ENCODE results near the gene GAD1.

Gene GAD1

DNA sequence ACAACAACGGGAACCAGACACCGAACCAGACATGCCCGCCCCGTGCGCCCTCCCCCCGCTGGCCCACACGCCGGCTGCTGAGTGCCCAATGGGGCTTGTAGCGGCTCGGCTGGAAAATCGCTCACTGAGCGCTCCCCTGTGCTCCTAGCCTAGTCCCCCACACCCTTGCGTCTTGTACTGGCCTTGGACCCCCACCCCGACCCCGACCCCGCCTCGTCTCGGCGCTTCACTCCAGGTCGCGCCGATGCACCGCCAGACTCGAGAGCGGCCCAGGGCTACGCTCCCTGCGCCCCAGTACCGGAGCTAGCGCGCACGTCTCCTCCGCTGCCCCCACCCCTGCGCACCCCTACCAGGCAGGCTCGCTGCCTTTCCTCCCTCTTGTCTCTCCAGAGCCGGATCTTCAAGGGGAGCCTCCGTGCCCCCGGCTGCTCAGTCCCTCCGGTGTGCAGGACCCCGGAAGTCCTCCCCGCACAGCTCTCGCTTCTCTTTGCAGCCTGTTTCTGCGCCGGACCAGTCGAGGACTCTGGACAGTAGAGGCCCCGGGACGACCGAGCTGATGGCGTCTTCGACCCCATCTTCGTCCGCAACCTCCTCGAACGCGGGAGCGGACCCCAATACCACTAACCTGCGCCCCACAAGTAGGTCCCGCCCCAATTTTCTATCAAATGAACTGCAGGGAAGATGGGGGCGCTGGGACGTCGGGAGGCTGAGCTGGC, 1.5 kb downstream of the GAD1 start:
- DNase-seq (ENCODE audit: low spot score): no peak

DNA sequence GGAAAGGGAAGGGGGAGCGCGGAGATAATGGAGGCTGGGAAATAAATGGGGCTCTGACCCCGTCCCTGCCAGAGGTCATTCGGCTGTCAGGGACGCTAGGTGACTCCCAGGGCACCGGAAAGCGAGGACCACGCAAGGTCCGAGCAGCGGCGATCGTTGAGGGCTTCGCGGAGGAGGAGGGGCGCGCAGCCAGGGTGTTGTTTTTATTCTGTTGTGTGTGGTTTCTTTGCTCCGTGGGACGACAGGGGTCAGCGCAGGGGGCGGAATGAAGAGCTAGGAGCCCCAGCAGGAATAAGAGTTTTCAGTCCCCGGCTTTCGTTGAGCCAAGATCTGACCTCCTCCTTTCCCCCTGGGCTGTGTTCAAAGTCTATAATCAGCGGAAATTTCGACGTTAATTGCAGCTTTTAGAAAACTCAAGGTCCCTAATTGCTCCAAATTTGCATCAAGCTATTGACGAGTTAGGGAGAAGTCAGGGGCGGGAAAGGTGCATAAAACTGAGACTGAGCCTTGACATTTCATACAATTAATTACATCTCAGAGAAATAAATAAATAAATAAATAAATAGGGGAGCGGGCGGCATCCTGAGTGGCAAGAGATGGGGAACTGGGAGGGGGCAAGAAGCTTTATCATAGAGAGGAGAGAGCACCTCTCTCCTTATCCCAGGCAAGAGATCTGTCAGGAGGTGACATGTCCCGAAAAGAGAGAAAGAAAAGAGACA, 2.2 kb downstream of the GAD1 start:
- DNase-seq (ENCODE audit: low spot score): no peak

- no peak for DNase-seq (ENCODE audit: low spot score)
These were observed 3.3 kb downstream of the GAD1 start for GRCh38 chr2:170819680-170820664.

GRCh38 chr2:170820757-170821530, 4.3 kb downstream of the GAD1 start:
- no peak for DNase-seq (ENCODE audit: low spot score)

GRCh38 chr2:170821531-170822289, 5.0 kb downstream of the GAD1 start:
- peak; percentile 17 for DNase-seq (ENCODE audit: low spot score)

GRCh38 chr2:170822290-170823087, 5.8 kb downstream of the GAD1 start:
- peak; percentile 28 for DNase-seq (ENCODE audit: low spot score)

DNA sequence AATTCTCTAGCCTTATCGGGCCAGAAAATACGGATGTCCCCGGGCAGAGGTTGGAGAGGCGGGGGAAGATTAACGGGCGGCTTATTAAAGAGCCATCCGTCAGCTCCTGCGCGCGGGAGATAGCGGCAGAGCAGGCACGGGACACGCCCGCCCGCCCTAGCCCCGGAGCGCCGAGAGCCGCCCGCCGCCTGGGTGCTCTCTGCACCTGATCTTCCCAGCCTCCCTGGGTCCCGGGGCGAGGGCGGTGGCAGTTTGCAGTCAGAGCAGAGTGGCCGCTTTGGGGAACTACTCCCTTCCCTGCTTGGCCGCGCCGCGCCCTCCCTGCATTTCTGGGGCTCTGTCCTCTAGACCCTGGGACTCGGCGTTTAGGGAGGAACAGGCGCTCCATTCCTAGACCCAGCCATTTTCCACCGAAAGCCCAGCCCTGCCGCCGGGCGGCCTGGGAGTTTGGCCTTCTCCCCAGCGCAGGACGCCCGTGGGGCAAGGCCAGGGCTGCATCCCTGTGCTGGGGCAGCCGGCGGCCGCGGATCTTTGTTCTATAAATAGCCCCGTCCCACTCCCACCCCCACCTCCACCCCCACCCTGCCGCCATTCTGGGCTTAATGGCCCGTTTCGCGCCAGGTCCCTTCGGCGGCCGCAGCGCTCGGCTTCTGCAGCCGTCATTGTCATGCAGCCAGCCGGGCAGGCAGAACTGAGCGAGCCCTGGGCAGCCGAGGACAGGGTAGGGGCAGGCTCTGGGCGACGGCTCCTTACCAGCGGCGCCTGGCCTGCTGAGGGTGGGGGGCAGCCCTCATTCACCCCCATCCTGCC, 6.6 kb downstream of the GAD1 start:
- DNase-seq (ENCODE audit: low spot score): peak; percentile 23

- no peak for DNase-seq (ENCODE audit: low spot score)
These were observed 7.2 kb downstream of the GAD1 start for GRCh38 chr2:170823898-170824215.

DNA sequence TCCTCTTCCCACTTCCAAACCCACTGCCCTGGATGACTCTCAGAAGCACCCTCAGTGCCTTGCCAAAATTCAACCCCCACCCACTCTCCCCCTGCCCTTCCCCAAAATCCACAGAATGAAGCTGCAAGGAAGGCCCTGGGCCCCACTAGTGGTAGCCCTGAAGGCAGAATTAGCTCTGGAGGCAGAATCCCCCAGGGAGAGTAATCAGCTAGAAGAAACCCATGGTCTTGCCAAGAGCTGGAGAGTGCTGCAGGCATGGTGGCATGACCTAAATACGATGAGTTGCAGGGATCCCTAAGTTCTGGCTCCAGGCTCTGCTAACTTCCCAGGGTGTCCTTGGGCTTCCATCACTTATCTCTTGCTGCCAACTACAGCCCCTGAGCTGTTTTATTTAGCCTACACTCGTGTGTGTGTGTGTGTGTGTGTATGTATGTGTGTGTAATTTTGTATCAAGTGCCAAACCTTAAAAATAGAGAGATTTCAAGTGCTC, 7.9 kb downstream of the GAD1 start:
- DNase-seq (ENCODE audit: low spot score): no peak

- no peak for DNase-seq (ENCODE audit: low spot score)
These were observed 11.3 kb downstream of the GAD1 start for GRCh38 chr2:170827841-170828532.

DNA sequence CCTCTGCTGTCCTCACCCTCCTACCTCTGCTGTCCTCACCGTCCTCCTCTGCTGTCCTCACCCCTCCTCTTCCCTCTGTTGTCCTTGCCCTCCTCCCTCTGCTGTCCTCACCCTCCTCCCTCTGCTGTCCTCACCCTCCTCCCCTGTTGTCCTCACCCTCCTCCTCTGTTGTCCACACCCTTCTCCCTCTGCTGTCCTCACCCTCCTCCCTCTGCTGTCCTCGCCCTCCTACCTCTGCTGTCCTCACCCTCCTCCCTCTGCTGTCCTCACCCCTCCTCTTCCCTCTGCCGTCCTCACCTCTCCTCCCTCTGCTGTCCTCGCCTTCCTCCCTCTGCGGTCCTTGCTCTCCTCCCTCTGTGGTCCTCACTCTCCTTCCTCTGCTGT, 11.8 kb downstream of the GAD1 start:
- no peak for DNase-seq (ENCODE audit: low spot score)

DNA sequence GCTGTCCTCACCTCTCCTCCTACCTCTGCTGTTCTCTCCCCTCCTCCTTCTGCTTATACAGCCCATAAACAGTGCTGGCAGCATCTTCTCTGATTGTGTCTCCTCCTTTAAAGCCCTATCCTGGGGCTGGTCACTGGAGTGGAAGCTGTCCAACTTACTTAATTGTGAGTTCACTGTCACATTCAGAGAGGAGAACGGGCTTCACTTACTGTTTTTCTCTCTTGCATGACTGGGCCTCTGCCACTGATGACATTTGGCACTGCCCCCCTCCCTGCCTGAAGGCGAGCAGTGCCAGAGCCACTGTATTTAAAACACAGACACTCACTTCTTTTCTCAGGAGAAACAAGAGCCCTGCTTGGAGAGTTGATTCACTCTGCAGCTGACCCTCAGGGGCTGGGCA, 12.3 kb downstream of the GAD1 start:
- DNase-seq (ENCODE audit: low spot score): no peak

DNA sequence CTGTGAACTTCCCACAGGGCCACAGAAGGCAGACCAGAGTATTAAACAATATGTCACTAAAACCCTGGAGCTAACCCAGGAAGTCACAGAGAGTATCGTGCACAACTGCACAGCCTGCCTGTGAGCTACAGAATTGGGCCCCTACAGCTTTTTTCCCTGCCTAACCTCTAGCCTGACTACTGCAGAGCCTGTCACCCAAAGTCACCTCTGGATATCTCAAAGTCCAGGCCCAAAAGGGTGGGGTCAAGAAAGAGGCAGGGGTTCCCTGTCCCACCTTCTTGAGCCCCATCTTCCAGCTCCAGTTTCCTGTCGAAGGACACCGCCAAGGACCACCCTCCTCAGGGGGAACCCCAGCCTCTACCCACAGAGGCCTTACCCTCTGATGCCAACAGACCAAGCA, 13.5 kb downstream of the GAD1 start:
- no peak for DNase-seq (ENCODE audit: low spot score)

GRCh38 chr2:170831115-170831514, 14.4 kb downstream of the GAD1 start:
- no peak for DNase-seq (ENCODE audit: low spot score)

GRCh38 chr2:170836027-170836426, 19.3 kb downstream of the GAD1 start:
- no peak for DNase-seq (ENCODE audit: low spot score)

DNA sequence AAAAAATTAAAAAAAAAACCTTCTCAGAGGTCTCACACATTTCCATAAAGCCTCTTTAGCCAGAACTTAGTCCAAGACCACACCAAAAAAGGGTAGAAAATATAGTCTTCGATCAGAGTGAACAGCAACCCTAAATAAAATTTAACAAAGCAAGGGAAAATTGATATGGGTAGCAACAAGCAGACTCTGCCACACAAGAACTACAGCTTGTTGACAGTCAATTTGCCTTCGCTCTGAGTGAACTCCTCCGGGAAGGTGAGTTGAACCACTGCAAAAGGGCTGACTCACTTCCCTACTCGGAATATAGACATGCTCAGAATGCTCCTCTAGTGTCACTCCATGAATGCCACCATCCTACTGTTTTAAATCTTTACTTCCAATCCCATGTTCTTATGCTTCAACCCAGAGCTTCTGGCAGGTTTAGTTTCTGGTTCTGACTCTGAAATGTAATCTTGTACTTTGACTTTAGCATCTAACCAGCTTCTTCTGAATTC, 24.1 kb downstream of the GAD1 start:
- DNase-seq (ENCODE audit: low spot score): no peak

DNA sequence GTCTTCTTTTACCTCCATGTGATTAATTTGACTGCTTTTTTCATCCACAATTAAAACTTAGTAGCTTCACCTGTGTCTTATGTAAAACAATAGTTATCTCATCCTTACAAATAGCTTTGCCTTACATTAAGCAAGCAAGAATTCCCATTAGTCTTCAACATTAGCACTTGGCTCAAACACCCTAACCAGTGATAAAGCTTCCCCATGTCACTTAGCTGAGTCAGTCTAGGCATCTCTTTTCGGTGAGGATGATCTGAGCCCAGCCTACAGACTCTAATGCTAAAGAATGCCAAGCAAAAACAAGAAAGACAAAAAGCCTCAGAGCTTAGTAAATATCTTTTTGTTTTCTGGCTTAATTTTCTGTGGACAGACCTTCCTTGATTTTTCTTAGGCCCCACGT, 26.1 kb downstream of the GAD1 start:
- DNase-seq (ENCODE audit: low spot score): no peak

GRCh38 chr2:170843656-170844055, 27.0 kb downstream of the GAD1 start:
- peak; percentile 32 for DNase-seq (ENCODE audit: low spot score)

- DNase-seq (ENCODE audit: low spot score): no peak
These were observed 28.7 kb downstream of the GAD1 start for GRCh38 chr2:170845343-170845742.
